Activated effector memory CD4-positive, alpha-beta T cell treated with Interleukin-2 at 50 U/mL for 16 hours (primary cell): ENCODE measurements around the gene FBXO28.

Experiments used
- DNase-seq: peaks from one replicate; pipeline ENCODE4 v3.0.0-alpha.2; 2020

Gene FBXO28

GRCh38 chr1:224096773-224097172 lies 17.1 kb upstream of the FBXO28 start:
- no peak for DNase-seq

DNA sequence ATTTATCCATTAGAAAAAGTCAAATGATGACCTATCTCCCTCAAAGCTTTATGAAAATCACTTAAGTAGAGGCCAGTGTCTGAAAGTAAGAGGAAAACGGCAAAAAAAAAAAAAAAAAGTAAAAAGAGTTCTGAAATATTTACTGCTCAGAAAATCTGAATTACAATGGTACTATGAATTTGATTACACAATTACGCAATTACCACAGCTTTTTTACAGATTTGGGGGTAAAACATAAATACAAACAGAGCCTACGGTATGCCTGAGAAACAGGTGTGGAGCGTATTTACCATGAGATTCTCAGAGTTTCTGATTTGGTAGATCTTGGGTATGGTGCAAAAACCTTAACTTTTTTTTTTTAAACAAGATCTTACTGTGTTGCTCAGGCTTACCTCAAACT lies 15.9 kb upstream of the FBXO28 start:
- DNase-seq = no peak

DNA sequence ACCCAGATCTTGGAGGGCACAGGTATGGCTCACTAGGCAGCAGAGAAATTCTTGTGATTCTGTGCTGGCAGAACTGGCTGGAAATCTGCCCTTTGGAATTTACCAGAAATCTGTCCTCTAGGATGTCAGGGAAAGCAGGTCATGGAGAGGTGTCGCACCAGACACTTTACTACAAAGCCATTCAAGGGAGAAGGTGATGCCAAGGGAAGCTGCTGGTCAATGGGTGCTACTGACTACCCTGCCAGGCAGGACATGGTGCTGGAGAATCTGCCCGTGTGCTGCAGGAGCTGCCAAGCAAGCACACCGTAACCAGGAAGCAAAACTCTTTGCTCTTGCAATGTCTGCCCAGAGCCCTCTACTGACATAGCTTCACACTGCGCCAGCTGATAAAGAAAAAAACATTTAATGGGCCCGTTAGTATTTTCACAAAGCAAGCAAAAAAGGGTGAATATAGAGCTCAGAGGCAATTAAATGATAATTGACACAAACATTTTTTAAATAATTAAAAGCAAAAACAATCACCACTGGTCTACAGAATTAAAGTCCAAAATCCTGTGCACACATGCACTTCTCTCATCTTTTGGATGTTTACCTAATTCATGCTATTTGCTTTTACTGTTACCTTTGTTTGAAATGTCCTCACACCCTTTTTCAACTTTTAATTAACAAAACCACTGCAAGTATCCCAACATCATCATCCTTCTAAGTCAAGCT lies 7.2 kb upstream of the FBXO28 start:
- no peak for DNase-seq

- no peak for DNase-seq
These were observed 6.7 kb upstream of the FBXO28 start for GRCh38 chr1:224107282-224107625.

DNA sequence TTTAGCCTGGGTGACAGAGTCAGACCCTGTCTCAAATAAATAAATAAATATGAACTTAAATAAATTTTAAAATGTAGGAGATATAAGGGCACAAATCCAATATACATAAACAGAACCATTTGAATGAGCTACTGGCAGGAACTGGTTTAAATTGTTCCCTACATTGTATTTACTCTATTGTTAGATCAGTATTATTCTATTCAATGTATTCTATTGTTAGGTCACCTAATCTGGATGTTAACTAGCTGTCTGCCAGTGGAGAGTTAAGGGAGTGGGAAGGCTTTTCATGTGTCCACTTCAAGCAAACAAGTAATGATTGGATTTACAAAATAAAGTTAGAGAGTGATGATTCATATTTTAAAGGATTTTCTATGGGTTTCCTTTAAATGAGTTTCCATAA lies 4.9 kb upstream of the FBXO28 start:
- no peak for DNase-seq

DNA sequence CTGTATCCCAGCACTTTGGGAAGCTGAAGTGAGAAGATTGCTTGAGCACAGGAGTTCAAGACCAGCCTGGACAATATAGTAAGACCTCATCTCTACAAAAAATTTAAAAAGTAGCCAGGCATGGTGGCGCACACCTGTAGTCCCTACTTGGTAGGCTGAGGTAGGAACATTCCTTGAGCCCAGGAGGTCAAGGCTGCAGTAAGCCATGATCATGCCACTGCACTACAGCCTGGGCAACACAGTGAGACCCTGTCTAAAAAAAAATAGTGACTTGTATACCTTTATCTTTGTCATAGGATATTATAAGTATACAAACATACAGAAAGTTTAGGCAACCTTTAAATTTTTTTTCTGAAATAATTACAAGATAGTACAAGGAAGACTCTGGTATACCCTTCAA lies 3.9 kb upstream of the FBXO28 start:
- no peak for DNase-seq

DNA sequence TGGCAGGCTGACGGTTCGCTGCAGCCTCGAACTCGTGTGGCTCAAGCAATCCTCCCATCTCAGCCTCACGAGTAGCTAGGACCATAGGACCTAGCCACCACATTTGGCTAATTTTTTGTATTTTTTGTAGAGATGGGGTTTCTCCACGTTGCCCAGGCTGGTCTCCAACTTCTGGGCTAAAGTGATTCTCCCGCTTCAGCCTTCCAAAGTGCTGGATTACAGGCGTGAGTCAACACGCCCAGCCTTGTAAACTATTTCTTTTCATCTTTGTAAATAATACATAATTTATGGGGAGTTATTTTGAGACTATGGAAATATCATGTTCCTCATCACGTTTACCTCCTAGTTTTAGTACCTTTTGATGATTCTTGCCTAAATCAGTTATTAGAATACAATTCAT lies 906 bp upstream of the FBXO28 start:
- DNase-seq = no peak

- no peak for DNase-seq
These were observed 380 bp upstream of the FBXO28 start for GRCh38 chr1:224113545-224113917.

- no peak for DNase-seq
These were observed 870 bp downstream of the FBXO28 start for GRCh38 chr1:224114787-224115175.

- no peak for DNase-seq
These were observed 2.2 kb downstream of the FBXO28 start for GRCh38 chr1:224116131-224116530.

DNA sequence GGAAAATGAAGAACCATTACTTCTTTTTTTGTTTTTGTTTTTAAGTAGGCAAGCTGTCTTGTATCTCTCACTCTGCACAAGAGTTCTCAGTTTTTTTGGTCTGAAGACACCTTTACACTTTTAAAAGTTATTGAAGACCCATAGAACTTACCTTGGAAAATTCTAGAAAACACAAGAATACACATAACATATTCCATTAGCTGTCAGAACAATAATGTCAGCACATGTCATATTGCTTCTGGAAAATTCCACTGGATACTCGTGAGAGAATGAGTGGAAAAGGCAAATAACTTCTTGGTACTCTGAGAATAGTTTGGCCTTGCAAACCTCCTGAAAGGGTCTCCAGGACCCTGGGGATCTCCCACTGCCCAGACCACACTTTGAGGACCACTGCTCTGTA lies 4.8 kb downstream of the FBXO28 start:
- no peak for DNase-seq

DNA sequence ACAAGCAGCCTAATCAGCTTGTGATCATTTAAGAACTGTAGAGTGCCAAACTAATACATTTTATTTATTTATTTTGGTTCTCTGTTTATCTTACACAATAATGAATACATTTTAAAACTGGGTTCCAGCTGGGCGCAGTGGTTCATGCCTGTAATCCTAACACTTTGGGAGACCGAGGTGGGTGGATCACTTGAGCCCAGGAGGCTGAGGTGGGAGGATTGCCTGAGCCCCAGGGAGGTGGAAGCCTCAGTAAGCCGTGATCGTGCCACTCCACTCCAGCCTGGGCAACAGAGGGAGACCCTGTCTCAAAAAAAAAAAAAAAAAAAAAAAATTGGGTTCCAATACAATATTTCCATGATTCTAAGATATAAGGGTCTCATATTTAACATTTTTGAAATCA lies 9.2 kb downstream of the FBXO28 start:
- DNase-seq = no peak

DNA sequence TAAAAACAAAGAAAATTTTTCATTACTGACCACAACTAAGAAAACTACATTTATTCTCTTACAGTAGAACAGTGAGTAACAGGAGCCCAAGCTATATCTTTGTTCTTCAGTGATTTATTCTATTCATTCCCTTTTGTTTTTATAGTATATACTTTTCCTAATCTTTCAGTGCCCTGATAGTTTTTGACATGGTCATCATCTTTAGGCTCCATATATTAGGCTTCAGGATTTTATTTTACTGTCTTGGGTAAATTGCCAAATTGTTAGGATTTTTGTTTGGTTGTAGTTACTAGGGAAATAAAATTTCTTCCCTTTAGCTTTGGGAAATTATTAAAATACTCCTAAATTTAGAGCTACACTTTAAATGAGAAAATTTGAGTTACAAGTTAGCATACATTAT lies 10.3 kb downstream of the FBXO28 start:
- no peak for DNase-seq

DNA sequence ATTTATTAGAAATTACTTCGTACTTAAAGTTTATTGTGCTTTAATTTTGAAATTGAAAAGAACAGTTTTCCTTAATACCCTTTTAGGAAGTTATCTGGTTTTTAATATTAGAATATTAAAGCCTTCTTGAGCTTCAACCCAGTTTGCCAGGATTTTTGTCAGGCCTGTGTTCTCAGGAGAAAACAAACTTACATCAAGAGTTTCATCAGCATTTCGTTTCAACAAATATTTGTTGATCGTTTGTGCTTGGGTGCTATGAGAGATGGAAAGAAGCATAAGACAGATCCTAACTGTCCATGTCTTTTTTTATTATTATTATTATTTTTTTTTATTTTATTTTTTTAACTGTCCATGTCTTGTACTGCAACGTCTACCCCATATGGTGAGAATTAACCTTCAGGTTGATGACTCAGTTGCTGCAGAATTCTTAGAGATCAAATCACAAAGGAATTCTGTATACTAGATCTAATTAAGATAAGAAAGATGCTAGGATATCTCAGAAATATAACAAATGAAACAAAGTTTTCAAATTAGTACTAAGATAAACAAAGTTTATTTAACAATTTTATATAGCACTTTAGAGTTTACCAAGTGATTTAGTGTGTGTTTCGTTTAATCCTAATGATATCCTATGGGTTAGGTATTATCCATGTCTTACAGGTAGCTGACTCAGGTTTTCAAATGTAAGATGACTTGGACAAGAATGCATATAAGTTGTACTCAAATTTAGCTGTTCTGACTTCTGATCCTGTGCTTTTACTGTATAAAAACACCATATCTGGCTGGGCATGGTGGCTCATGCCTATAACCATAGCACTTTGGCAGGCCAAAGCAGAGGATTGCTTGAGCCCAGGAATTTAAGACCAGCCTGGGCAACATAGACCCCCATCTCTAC lies 14.3 kb downstream of the FBXO28 start:
- DNase-seq = no peak

- DNase-seq = no peak
These were observed 17.3 kb downstream of the FBXO28 start for GRCh38 chr1:224131253-224131652.

GRCh38 chr1:224132901-224133300 lies 19.0 kb downstream of the FBXO28 start:
- DNase-seq = no peak

- no peak for DNase-seq
These were observed 19.9 kb downstream of the FBXO28 start for GRCh38 chr1:224133741-224134299.

DNA sequence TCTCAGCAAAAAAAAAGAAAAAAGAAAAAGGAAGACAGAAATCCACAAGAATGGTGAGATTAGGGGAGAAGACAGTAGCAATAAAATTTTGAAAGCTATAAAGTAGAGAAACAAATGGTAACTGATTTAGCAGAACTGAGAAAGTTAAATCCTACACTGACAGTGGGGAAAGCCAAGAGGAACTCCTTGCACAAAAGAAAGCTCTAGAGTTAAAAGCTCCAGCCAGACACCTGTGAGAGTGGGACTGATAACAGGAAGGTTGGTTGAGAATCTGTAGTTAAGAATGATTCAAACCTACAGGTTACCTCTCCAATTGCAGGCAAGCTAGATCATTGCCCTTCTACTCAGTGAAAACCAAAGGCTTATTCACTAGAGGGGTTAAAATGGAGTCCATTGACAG lies 23.6 kb downstream of the FBXO28 start:
- no peak for DNase-seq

DNA sequence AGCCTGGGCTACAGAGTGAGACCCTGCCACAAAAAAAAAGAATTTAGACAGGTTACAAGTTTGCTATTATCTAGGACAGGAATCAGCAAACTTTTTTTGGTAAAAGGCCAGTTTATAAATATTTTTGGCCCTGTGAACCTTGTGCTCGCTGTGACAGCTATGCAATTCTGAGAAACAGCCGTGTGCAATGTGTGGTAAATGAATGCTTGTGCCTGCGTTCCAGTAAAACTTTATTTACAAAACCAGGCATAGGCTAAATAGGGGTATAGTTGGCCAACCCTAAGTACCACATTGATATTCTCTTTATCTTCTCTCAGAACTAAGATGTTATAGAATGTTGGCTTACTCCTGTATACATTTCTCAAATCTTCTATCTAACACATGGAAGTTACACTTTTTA lies 24.3 kb downstream of the FBXO28 start:
- no peak for DNase-seq

- DNase-seq = no peak
These were observed 27.8 kb downstream of the FBXO28 start for GRCh38 chr1:224141693-224142092.

- DNase-seq = no peak
These were observed 35.8 kb downstream of the FBXO28 start for GRCh38 chr1:224149709-224150108.

- DNase-seq = no peak
These were observed 37.2 kb downstream of the FBXO28 start for GRCh38 chr1:224151117-224151516.

GRCh38 chr1:224157316-224157715 lies 43.4 kb downstream of the FBXO28 start:
- DNase-seq = no peak

DNA sequence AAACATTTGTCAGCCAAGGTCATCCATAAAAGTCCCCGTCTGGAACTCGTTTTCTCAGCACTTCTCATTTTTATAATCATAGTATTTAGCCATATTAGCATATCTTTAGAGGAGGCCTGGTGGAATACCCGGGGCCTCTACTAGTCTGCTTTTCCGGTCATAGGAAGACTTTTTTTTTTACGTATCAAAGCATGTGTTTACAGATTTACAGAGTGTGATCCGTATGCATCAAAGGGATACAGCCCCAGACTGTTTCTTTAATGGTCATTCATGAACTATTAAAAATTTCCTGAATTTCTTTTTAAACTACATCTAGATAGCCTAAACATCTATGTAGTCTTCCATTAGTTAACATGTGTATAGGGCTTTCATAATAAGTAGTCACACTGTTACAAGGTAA lies 45.6 kb downstream of the FBXO28 start:
- DNase-seq = no peak
